IgD-negative memory B cell (primary cell): ENCODE results near the gene NRN1L. TPM values are rescaled to one million over a fixed set of nuclear protein-coding genes. Genes with fewer than 3 reads are reported as not detected.

Experiments
- H3K27ac Mint-ChIP-seq, 3 donors: one replicate each; pipeline ENCODE4 v1.8.0; 2020 to 2022; ENCODE audit warnings: mild to moderate bottlenecking in 3 of 3, mixed read lengths in 3 of 3, moderate library complexity in 1 of 3
- H3K27me3 Mint-ChIP-seq: one replicate; pipeline ENCODE4 v1.8.0; 2021; ENCODE audit warnings: mixed read lengths
- H3K36me3 Mint-ChIP-seq: one replicate; pipeline ENCODE4 v1.8.0; 2020; ENCODE audit warnings: mild to moderate bottlenecking, mixed read lengths
- H3K4me1 Mint-ChIP-seq, 3 donors: one replicate each; pipeline ENCODE4 v1.8.0; 2020 to 2022; ENCODE audit warnings: mixed read lengths in 3 of 3, mild to moderate bottlenecking in 1 of 3
- H3K4me3 Mint-ChIP-seq, 4 donors: one replicate each; pipeline ENCODE4 v1.8.0; 2020 to 2022; ENCODE audit warnings: mild to moderate bottlenecking in 4 of 4, mixed read lengths in 4 of 4, moderate library complexity in 3 of 4
- H3K9me3 Mint-ChIP-seq, 3 donors: one replicate each; pipeline ENCODE4 v1.8.0; 2020 to 2021; ENCODE audit warnings: mixed read lengths in 3 of 3, mild to moderate bottlenecking in 1 of 3
- polyA plus RNA-seq: library from polyadenylated mRNA; unstranded; fragments of 300-500 nt; fragmentation: Illumina TruSeq; gene quantifications from one replicate; pipeline ENCODE4 v1.2.3, GENCODE V29; 2021

Gene NRN1L
- polyA plus RNA-seq, 1 donor from 2014 or later = 0.95 TPM

- no peak overlapping the region for H3K4me3 Mint-ChIP-seq
- peaks cover 2% of the 10 kb centered on the region for H3K36me3 Mint-ChIP-seq
- H3K27me3 Mint-ChIP-seq = no peaks in the 10 kb centered on the region
- H3K9me3 Mint-ChIP-seq = no peaks in the 10 kb centered on the region
- H3K27ac Mint-ChIP-seq = peak overlapping the region in 2 of 3 donors; percentile 36 to 62
- peaks cover 5 to 16% (median 15%) of the 10 kb centered on the region in 3 donors for H3K4me1 Mint-ChIP-seq
Observed at GRCh38 chr16:67928561-67929364, 44.1 kb downstream of the NRN1L start.

DNA sequence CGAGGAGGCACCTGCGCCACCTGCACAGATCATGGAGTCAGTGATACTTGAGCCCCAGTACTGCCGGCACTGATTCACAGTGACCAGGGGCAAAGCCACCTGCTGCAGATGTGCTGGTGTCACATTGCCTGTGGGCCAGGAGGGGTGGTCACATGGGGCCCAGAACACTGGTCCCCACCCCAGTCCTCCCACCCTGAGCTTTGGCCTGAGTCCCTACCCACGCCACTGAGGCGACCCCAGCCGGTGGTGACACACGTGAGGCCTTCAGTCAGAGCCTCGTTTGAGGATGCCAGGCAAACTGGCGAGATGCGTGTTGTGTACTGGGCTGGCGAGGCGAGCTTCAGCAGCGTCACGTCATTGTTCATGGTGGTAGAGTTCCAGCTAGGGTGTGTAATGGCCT, 45.5 kb downstream of the NRN1L start:
- H3K9me3 Mint-ChIP-seq = no peaks in the 10 kb centered on the region
- H3K27ac Mint-ChIP-seq = peak overlapping the region in 1 of 3 donors; percentile 60

GRCh38 chr16:67930678-67931211, 46.1 kb downstream of the NRN1L start:
- no peak overlapping the region for H3K27ac Mint-ChIP-seq
- H3K36me3 Mint-ChIP-seq = peaks cover 6% of the 10 kb centered on the region
- peaks cover 10 to 23% (median 20%) of the 10 kb centered on the region in 3 donors for H3K4me1 Mint-ChIP-seq
- H3K4me3 Mint-ChIP-seq = no peak overlapping the region
- H3K9me3 Mint-ChIP-seq = no peaks in the 10 kb centered on the region
- no peaks in the 10 kb centered on the region for H3K27me3 Mint-ChIP-seq

More for the DNA sequence above, 45.5 kb downstream of the NRN1L start:
- Mint-ChIP-seq H3K36me3 (peaks cover 6% of the 10 kb centered on the region), H3K4me1 (peaks cover 5 to 22% (median 21%) of the 10 kb centered on the region in 3 donors), H3K4me3 (no peak overlapping the region), H3K27me3 (no peaks in the 10 kb centered on the region)

GRCh38 chr16:67931712-67932461, 47.2 kb downstream of the NRN1L start, which contains the start of gene CTRL:
TSS of gene CTRL (minus strand) at chr16:67931862. CDS start at chr16:67931852, 10 bp downstream.
- Mint-ChIP-seq H3K9me3 (no peaks in the 10 kb centered on the region), H3K4me1 (peaks cover 7 to 17% (median 14%) of the 10 kb centered on the region in 3 donors), H3K27ac (no peak within 1 kb of the TSS), H3K36me3 (peaks cover 6% of the 10 kb centered on the region), H3K4me3 (no peak within 1 kb of the TSS), H3K27me3 (no peaks in the 10 kb centered on the region)

- Mint-ChIP-seq H3K27me3 (no peaks in the 10 kb centered on the region), H3K4me1 (peaks cover 7 to 21% (median 17%) of the 10 kb centered on the region in 3 donors), H3K36me3 (peaks cover 6% of the 10 kb centered on the region), H3K9me3 (no peaks in the 10 kb centered on the region), H3K4me3 (no peak overlapping the region), H3K27ac (no peak overlapping the region)
Observed at GRCh38 chr16:67932462-67932840, 47.8 kb downstream of the NRN1L start.

- peak overlapping the region in 2 of 4 donors; percentile 7 to 61 for H3K4me3 Mint-ChIP-seq
- peaks cover 6% of the 10 kb centered on the region for H3K36me3 Mint-ChIP-seq
- H3K27ac Mint-ChIP-seq = peak overlapping the region in 2 of 3 donors; percentile 63 to 99
- no peaks in the 10 kb centered on the region for H3K9me3 Mint-ChIP-seq
- peaks cover 7 to 17% (median 14%) of the 10 kb centered on the region in 3 donors for H3K4me1 Mint-ChIP-seq
- no peaks in the 10 kb centered on the region for H3K27me3 Mint-ChIP-seq
Observed at GRCh38 chr16:67933805-67934204, 49.1 kb downstream of the NRN1L start.

DNA sequence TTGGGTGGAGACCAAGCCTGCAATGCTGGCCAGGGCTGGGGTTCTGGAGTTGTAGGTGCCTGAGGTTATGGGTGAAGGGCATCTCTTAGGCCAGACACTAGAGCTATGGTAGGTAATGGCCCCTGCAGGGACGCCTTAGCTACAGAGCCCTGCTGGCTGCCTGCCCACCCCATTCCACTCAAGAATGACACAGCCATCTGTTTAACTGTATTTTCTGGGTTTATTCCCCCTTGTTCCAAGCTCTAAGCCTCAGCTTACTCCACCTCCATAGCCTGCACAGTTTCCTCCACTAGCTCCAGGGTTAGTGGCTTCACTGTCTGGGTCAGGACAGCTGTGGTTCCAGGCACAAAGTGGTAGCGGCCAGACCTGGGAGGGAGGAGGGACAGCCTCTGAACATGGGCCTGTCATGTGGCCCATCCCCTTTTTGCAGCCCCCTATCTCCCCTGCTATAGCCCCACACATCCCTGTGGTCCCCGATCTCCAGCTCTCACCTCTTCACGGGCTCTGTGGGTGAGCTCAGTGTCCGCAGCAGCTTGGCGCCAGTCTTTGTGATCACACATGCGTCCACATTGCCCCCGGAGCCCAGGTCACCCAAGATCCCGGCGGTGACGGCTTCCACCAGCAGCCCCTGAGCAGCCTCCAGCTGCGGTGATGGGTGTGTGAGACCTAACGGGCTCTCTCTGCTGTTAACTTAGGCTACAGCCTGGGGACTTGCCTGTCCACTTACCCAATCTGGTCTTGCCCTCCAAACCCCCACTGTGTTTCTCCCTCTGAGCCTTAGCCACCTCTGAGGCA, 49.8 kb downstream of the NRN1L start:
- no peaks in the 10 kb centered on the region for H3K27me3 Mint-ChIP-seq
- H3K36me3 Mint-ChIP-seq = peaks cover 6% of the 10 kb centered on the region
- H3K27ac Mint-ChIP-seq = peak overlapping the region in 2 of 3 donors; percentile 63 to 99
- H3K9me3 Mint-ChIP-seq = no peaks in the 10 kb centered on the region
- H3K4me3 Mint-ChIP-seq = peak overlapping the region in 1 of 4 donors; percentile 100
- peaks cover 7 to 17% (median 14%) of the 10 kb centered on the region in 3 donors for H3K4me1 Mint-ChIP-seq

- Mint-ChIP-seq H3K27me3 (no peaks in the 10 kb centered on the region), H3K36me3 (peaks cover 6% of the 10 kb centered on the region), H3K9me3 (no peaks in the 10 kb centered on the region), H3K4me3 (peak overlapping the region in 3 of 4 donors; percentile 98 to 100 (median 100)), H3K4me1 (peaks cover 9 to 21% (median 17%) of the 10 kb centered on the region in 3 donors), H3K27ac (peak overlapping the region; percentile 96 to 99 (median 97))
Observed at GRCh38 chr16:67935101-67935401, 50.4 kb downstream of the NRN1L start.

GRCh38 chr16:67935402-67936123, 50.9 kb downstream of the NRN1L start:
- H3K4me1 Mint-ChIP-seq = peaks cover 12 to 26% (median 20%) of the 10 kb centered on the region in 3 donors
- peak overlapping the region; percentile 96 to 99 (median 97) for H3K27ac Mint-ChIP-seq
- H3K27me3 Mint-ChIP-seq = no peaks in the 10 kb centered on the region
- H3K36me3 Mint-ChIP-seq = peaks cover 6% of the 10 kb centered on the region
- H3K9me3 Mint-ChIP-seq = no peaks in the 10 kb centered on the region
- H3K4me3 Mint-ChIP-seq = peak overlapping the region; percentile 94 to 100 (median 99)

Other genes starting within 250 kb of the NRN1L start
- gene CARMIL2, start 239.7 kb upstream of the NRN1L start, polyA plus RNA-seq = 14.5 TPM
- 48.6 TPM for gene ACD, start 224.6 kb upstream of the NRN1L start, polyA plus RNA-seq
- 18.5 TPM for gene PARD6A, start 223.9 kb upstream of the NRN1L start, polyA plus RNA-seq
- gene ENKD1, start 218.1 kb upstream of the NRN1L start, polyA plus RNA-seq = 1.8 TPM
- 8.2 TPM for gene C16orf86, start 218.1 kb upstream of the NRN1L start, polyA plus RNA-seq
- 13.4 TPM for gene GFOD2, start 165.6 kb upstream of the NRN1L start, polyA plus RNA-seq
- gene RANBP10, start 78.3 kb upstream of the NRN1L start, polyA plus RNA-seq = 10.9 TPM
- gene TSNAXIP1, start 78.0 kb upstream of the NRN1L start, polyA plus RNA-seq = not detected
- 101 TPM for gene THAP11, start 42.6 kb upstream of the NRN1L start, polyA plus RNA-seq
- 111 TPM for gene NUTF2, start 38.0 kb upstream of the NRN1L start, polyA plus RNA-seq
- 13.4 TPM for gene CENPT, start 37.2 kb upstream of the NRN1L start, polyA plus RNA-seq
- gene EDC4, start 11.8 kb upstream of the NRN1L start, polyA plus RNA-seq = 18.6 TPM
- gene PSKH1, start 8.4 kb downstream of the NRN1L start, polyA plus RNA-seq = 22.4 TPM
- gene CTRL, start 47.0 kb downstream of the NRN1L start, polyA plus RNA-seq = 2.1 TPM
- gene PSMB10, start 52.0 kb downstream of the NRN1L start, polyA plus RNA-seq = 510 TPM
- 0.81 TPM for gene LCAT, start 59.2 kb downstream of the NRN1L start, polyA plus RNA-seq
- 3.9 TPM for gene SLC12A4, start 83.8 kb downstream of the NRN1L start, polyA plus RNA-seq
- not detected for gene DPEP3, start 95.6 kb downstream of the NRN1L start, polyA plus RNA-seq
- 45.3 TPM for gene DPEP2, start 114.6 kb downstream of the NRN1L start, polyA plus RNA-seq
- not detected for gene DPEP2NB, start 131.0 kb downstream of the NRN1L start, polyA plus RNA-seq
- gene DDX28, start 138.3 kb downstream of the NRN1L start, polyA plus RNA-seq = 35.8 TPM
- gene DUS2, start 138.4 kb downstream of the NRN1L start, polyA plus RNA-seq = 68.3 TPM
- 47.2 TPM for gene NFATC3, start 200.5 kb downstream of the NRN1L start, polyA plus RNA-seq